GM10266 (cell line): Measurements from ENCODE around the gene KCNT1.

Source experiments
- DNase-seq: peaks from one replicate; pipeline ENCODE4 v3.0.0; 2012; ENCODE audit errors: extremely low spot score
- CTCF ChIP-seq: IDR thresholded peaks from 2 replicates; pipeline ENCODE4 v1.5.1; 2012; ENCODE audit warnings: mild to moderate bottlenecking, low read depth; ENCODE audit not compliant: control insufficient read depth, insufficient read depth; ENCODE audit errors: missing control alignments

The KCNT1 gene

GRCh38 chr9:135741276-135742219, 39.6 kb downstream of the KCNT1 start:
- no peak for DNase-seq
- no peak for TF ChIP-seq CTCF

DNA sequence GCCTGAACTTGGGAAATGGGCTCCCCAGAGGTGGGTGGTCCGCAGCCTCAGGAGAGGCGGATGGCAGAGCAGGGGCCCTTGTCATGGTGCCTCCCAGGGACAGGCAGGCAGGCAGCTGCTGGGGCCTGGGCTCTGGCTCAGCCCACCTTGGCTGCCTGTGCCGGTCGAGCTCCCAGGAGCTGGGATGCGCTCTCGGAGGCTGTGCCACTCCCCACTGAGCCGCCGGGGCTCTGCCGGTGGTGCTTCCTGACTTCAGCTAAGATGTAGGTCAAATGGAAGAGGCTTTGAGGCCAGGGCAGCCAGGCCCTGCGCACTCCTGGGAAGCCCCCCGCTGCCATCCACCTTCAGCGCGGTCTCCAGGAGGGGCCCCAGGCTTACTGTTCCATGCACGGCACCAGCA, 41.0 kb downstream of the KCNT1 start:
- no peak for DNase-seq
- TF ChIP-seq CTCF: no peak

GRCh38 chr9:135743546-135744332, 41.8 kb downstream of the KCNT1 start:
- no peak for DNase-seq
- no peak for TF ChIP-seq CTCF

- no peak for DNase-seq
- no peak for TF ChIP-seq CTCF
Measured at GRCh38 chr9:135744333-135745070, 42.5 kb downstream of the KCNT1 start.

- no peak for TF ChIP-seq CTCF
- DNase-seq: no peak
Measured at GRCh38 chr9:135745189-135745588, 43.2 kb downstream of the KCNT1 start.

DNA sequence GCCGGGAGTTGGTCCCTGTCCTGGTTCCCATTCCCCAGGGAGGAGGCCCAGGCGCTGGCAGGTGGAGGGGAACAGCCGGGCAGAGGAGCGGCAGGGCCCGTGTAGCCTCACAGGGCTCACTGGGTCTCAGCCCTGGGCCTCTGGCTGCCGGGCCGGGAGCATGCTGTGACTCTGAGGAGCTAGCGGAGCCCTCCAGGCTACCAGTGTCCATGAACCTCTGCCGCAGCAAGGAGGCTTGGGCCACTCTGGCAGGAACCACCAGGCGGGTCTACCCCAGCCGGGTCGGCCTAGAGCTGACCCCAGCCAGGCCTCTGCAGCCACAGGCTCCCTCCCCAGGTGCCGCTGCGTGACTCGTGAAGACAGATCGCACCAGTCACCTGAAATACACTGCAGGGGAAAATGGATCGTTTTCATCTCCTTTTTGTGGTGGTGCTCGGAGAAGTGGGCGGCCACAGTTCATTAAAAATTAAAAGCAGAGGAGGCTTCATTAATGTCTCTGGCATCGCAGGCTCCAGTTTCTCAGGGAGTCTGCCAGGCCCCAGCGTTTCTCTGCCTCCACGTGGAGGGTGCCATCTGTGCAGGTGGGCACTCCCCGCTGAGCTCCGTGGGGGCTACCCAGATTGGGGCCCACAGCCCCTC, 43.8 kb downstream of the KCNT1 start:
- TF ChIP-seq CTCF: no peak
- DNase-seq: no peak
